Measurements from ENCODE around the gene CRYAA.

CRYAA gene

GRCh38 chr21:43194303-43195120 lies 25.7 kb downstream of the CRYAA start:
- ATAC-seq (ENCODE audit: insufficient read depth, low read depth) (no peak), DNase-seq (no peak)
- Histone ChIP-seq H3K27ac (ENCODE audit: low read length) (no peak overlapping the region), H3K4me1 (ENCODE audit: insufficient read depth, low read length) (no peaks in the 10 kb centered on the region), H3K9ac (ENCODE audit: low read depth, low read length) (no peak overlapping the region), H3K4me2 (ENCODE audit: insufficient read depth, low read length) (no peak overlapping the region), H4K20me1 (ENCODE audit: insufficient read depth, low read length) (no peaks in the 10 kb centered on the region), H3K36me3 (ENCODE audit: insufficient read depth, low read length) (no peaks in the 10 kb centered on the region), H3K27me3 (ENCODE audit: insufficient read depth, low read length, poor library complexity) (no peaks in the 10 kb centered on the region), H3K4me3 (ENCODE audit: low read depth in 1 of 2, low read length in 2 of 2) (no peak overlapping the region), H2AFZ (ENCODE audit: low read depth, low read length) (no peak overlapping the region), H3K79me2 (ENCODE audit: insufficient read depth, low read length) (no peaks in the 10 kb centered on the region), H3K9me3 (ENCODE audit: insufficient read depth, low read length, severe bottlenecking) (peaks cover 5% of the 10 kb centered on the region)
- no peak for TF ChIP-seq EZH2 (IDR thresholded peaks at IDR 0.05; ENCODE audit: borderline replicate concordance, low read depth, low read length, severe bottlenecking)
- no peak for TF ChIP-seq CTCF (IDR thresholded peaks at IDR 0.05; ENCODE audit: borderline replicate concordance, extremely low read depth, low read length, poor library complexity, severe bottlenecking)

- ATAC-seq (ENCODE audit: insufficient read depth, low read depth) (no peak), DNase-seq (no peak)
- H3K4me2 ChIP-seq (ENCODE audit: insufficient read depth, low read length): no peak overlapping the region
- H4K20me1 ChIP-seq (ENCODE audit: insufficient read depth, low read length): no peaks in the 10 kb centered on the region
- no peaks in the 10 kb centered on the region for H3K79me2 ChIP-seq (ENCODE audit: insufficient read depth, low read length)
- no peak overlapping the region for H3K4me3 ChIP-seq (ENCODE audit: low read depth in 1 of 2, low read length in 2 of 2)
- peaks cover 5% of the 10 kb centered on the region for H3K9me3 ChIP-seq (ENCODE audit: insufficient read depth, low read length, severe bottlenecking)
- H3K9ac ChIP-seq (ENCODE audit: low read depth, low read length): no peak overlapping the region
- H3K36me3 ChIP-seq (ENCODE audit: insufficient read depth, low read length): no peaks in the 10 kb centered on the region
- no peaks in the 10 kb centered on the region for H3K4me1 ChIP-seq (ENCODE audit: insufficient read depth, low read length)
- no peaks in the 10 kb centered on the region for H3K27me3 ChIP-seq (ENCODE audit: insufficient read depth, low read length, poor library complexity)
- no peak for TF ChIP-seq EZH2 (IDR thresholded peaks at IDR 0.05; ENCODE audit: borderline replicate concordance, low read depth, low read length, severe bottlenecking)
- H3K27ac ChIP-seq (ENCODE audit: low read length): no peak overlapping the region
- no peak overlapping the region for H2AFZ ChIP-seq (ENCODE audit: low read depth, low read length)
These were observed 26.6 kb downstream of the CRYAA start for GRCh38 chr21:43195121-43196021.

- DNase-seq (no peak), ATAC-seq (ENCODE audit: insufficient read depth, low read depth) (no peak)
- Histone ChIP-seq H3K27ac (ENCODE audit: low read length) (no peak overlapping the region), H3K27me3 (ENCODE audit: insufficient read depth, low read length, poor library complexity) (no peaks in the 10 kb centered on the region), H2AFZ (ENCODE audit: low read depth, low read length) (no peak overlapping the region), H3K79me2 (ENCODE audit: insufficient read depth, low read length) (no peaks in the 10 kb centered on the region), H4K20me1 (ENCODE audit: insufficient read depth, low read length) (no peaks in the 10 kb centered on the region), H3K9ac (ENCODE audit: low read depth, low read length) (no peak overlapping the region), H3K4me2 (ENCODE audit: insufficient read depth, low read length) (no peak overlapping the region), H3K4me3 (ENCODE audit: low read depth in 1 of 2, low read length in 2 of 2) (no peak overlapping the region), H3K4me1 (ENCODE audit: insufficient read depth, low read length) (no peaks in the 10 kb centered on the region), H3K36me3 (ENCODE audit: insufficient read depth, low read length) (no peaks in the 10 kb centered on the region), H3K9me3 (ENCODE audit: insufficient read depth, low read length, severe bottlenecking) (peaks cover 10% of the 10 kb centered on the region)
- TF ChIP-seq CTCF (IDR thresholded peaks at IDR 0.05; ENCODE audit: borderline replicate concordance, extremely low read depth, low read length, poor library complexity, severe bottlenecking): no peak
- no peak for TF ChIP-seq EZH2 (IDR thresholded peaks at IDR 0.05; ENCODE audit: borderline replicate concordance, low read depth, low read length, severe bottlenecking)
These were observed 28.0 kb downstream of the CRYAA start for GRCh38 chr21:43196826-43197225.

GRCh38 chr21:43198376-43198775 lies 29.6 kb downstream of the CRYAA start:
- TF ChIP-seq CTCF (IDR thresholded peaks at IDR 0.05; ENCODE audit: borderline replicate concordance, extremely low read depth, low read length, poor library complexity, severe bottlenecking): no peak
- no peak for TF ChIP-seq EZH2 (IDR thresholded peaks at IDR 0.05; ENCODE audit: borderline replicate concordance, low read depth, low read length, severe bottlenecking)
- Histone ChIP-seq H3K9ac (ENCODE audit: low read depth, low read length) (no peak overlapping the region), H3K4me1 (ENCODE audit: insufficient read depth, low read length) (no peaks in the 10 kb centered on the region), H3K4me2 (ENCODE audit: insufficient read depth, low read length) (no peak overlapping the region), H3K79me2 (ENCODE audit: insufficient read depth, low read length) (no peaks in the 10 kb centered on the region), H3K9me3 (ENCODE audit: insufficient read depth, low read length, severe bottlenecking) (peaks cover 10% of the 10 kb centered on the region), H2AFZ (ENCODE audit: low read depth, low read length) (no peak overlapping the region), H3K4me3 (ENCODE audit: low read depth in 1 of 2, low read length in 2 of 2) (no peak overlapping the region), H3K36me3 (ENCODE audit: insufficient read depth, low read length) (no peaks in the 10 kb centered on the region), H4K20me1 (ENCODE audit: insufficient read depth, low read length) (no peaks in the 10 kb centered on the region), H3K27ac (ENCODE audit: low read length) (no peak overlapping the region), H3K27me3 (ENCODE audit: insufficient read depth, low read length, poor library complexity) (no peaks in the 10 kb centered on the region)
- no peak for ATAC-seq (ENCODE audit: insufficient read depth, low read depth)
- no peak for DNase-seq
